NCI-H2081 (cell line): Measurements from ENCODE around the gene DBX1.
"Not testable (repeated sequence)": the region's sequence is repeated elsewhere in the genome, so short reads cannot be mapped to it uniquely, and the experiment has no call there.

ENCODE experiments used
- DNase-seq, 2 experiments: peaks; one replicate each; lab custom pipeline; 2025; lab: John Stamatoyannopoulos, UW

Gene DBX1

GRCh38 chr11:20160425-20161229, at the start of gene DBX1:
TSS of gene DBX1 (minus strand) at chr11:20160475. CDS start at chr11:20160324, 151 bp downstream.
- DNase-seq: no peak

- DNase-seq: no peak
Observed at GRCh38 chr11:20208622-20209111, 48.4 kb upstream of the DBX1 start.

- DNase-seq: no peak
Observed at GRCh38 chr11:20207781-20208621, 47.7 kb upstream of the DBX1 start.

GRCh38 chr11:20205807-20206206, 45.5 kb upstream of the DBX1 start:
- DNase-seq: no peak

- no peak for DNase-seq
Observed at GRCh38 chr11:20204681-20205080, 44.4 kb upstream of the DBX1 start.

- no peak for DNase-seq
Observed at GRCh38 chr11:20203831-20204230, 43.6 kb upstream of the DBX1 start.

- DNase-seq: no peak
Observed at GRCh38 chr11:20201231-20201630, 41.0 kb upstream of the DBX1 start.

- not testable (repeated sequence) for DNase-seq
Observed at GRCh38 chr11:20200331-20200955, 40.2 kb upstream of the DBX1 start.

GRCh38 chr11:20197881-20198280, 37.6 kb upstream of the DBX1 start:
- DNase-seq: no peak

GRCh38 chr11:20194470-20194869, 34.2 kb upstream of the DBX1 start:
- DNase-seq: no peak

GRCh38 chr11:20193307-20193706, 33.0 kb upstream of the DBX1 start:
- no peak for DNase-seq

GRCh38 chr11:20192641-20193040, 32.4 kb upstream of the DBX1 start:
- DNase-seq: no peak

- DNase-seq: no peak
Observed at GRCh38 chr11:20192151-20192550, 31.9 kb upstream of the DBX1 start.

- DNase-seq: no peak
Observed at GRCh38 chr11:20178976-20179375, 18.7 kb upstream of the DBX1 start.

GRCh38 chr11:20177136-20177535, 16.9 kb upstream of the DBX1 start:
- no peak for DNase-seq

- no peak for DNase-seq
Observed at GRCh38 chr11:20172721-20173447, 12.6 kb upstream of the DBX1 start.

GRCh38 chr11:20163783-20164481, 3.7 kb upstream of the DBX1 start:
- no peak for DNase-seq

- DNase-seq: no peak
Observed at GRCh38 chr11:20162824-20163782, 2.8 kb upstream of the DBX1 start.

- DNase-seq: no peak
Observed at GRCh38 chr11:20161923-20162744, 1.9 kb upstream of the DBX1 start.
